ENCODE data around the gene AFAP1L2.

The AFAP1L2 gene

GRCh38 chr10:114412907-114413797, 8.8 kb upstream of the AFAP1L2 start:
- no peak for DNase-seq (ENCODE audit: low spot score)

- no peak for DNase-seq (ENCODE audit: low spot score)
Observed at GRCh38 chr10:114408968-114409444, 4.7 kb upstream of the AFAP1L2 start.

DNA sequence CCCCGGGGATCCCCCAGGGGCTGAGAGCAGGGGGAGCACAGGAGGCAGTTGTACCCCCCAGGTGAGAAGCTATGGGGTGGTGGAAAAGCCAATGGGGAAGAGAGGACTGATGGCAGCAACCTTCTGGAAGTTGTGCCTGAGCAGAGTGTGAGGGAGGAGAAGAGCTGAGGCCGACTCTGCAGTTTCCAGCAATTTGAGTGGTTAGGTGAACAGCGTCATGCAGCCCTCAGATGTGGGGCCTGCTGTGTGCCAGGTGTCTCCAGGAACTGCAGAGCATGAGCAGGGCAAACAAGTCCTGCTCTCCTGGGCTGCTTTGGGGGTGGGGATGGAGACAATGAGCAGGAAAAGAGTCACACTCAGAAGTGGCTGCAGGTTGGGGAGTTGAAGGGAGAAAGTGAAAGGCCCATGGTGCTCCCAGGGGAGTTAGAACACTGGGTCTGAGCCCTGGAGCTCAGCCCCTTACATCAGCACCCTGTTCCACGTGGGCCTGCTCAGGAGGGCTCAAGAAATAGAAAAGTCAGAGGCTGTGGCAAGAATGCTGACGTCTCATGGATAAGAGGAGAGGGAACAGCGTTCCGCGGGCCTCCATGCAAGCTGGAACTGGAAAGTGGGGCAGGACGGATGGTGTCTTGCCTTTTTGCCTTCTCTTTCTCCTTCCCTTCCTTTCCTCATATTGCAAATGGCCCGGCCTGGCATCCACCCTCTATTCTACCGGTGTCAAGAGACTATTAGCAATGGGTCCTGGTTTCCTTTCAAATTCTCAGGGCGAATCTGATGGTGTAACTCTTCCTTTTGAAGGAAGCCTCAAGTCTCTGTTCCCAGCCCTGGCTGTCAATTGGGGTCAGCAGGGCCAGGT, 4.0 kb upstream of the AFAP1L2 start:
- DNase-seq (ENCODE audit: low spot score), result no peak

DNA sequence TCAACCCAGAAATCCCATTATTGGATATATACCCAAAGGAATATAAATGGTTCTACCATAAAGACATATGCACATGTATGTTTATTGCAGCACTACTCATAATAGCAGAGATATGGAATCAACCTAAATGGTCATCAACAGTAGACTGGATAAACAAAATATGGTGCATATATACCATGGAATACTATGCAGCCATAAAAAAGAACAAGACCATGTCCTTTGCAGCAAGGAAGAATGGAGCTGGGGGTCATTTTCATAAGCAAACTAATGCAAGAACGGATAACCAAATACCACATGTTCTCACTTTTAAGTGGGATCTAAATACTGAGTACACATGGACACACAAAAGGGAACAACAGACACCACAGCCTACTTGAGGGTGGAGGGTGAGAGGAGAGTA, 2.2 kb upstream of the AFAP1L2 start:
- no peak for DNase-seq (ENCODE audit: low spot score)

- DNase-seq (ENCODE audit: low spot score), result no peak
Observed at GRCh38 chr10:114405011-114405350, 679 bp upstream of the AFAP1L2 start.

DNA sequence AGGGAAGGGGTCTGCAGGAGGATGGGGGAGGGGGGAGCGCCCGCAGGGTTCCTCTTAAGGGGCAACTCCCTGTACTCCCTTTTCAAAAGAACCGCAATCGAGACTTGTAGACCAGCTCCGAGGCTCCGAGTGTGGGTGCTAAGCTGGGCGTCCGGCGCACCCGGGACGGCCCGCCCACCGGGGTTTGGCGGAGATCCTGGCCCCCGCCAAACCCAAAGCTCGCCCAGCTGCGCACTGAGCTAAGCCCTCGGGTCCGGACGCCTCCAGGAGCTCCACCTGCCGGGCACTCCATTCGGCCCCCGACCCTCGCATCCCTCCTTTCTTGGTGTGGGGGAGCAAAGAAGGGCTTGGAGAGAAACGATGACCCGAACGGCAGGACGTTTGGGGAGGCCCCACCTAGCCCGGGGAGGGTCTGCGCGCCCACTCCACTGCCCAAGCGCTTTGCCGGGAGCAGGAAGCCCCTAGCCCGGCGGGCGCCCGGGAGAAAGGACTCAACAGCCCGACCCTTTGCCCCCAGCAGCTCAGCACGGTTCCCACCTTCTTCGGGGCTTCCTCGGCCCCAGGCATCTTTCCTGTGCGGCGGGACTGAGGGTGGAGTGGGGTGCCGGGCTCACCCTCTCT, 651 bp downstream of the AFAP1L2 start:
- no peak for DNase-seq (ENCODE audit: low spot score)

GRCh38 chr10:114402871-114403540, 1.3 kb downstream of the AFAP1L2 start:
- no peak for DNase-seq (ENCODE audit: low spot score)

GRCh38 chr10:114402233-114402632, 2.1 kb downstream of the AFAP1L2 start:
- DNase-seq (ENCODE audit: low spot score), result no peak

DNA sequence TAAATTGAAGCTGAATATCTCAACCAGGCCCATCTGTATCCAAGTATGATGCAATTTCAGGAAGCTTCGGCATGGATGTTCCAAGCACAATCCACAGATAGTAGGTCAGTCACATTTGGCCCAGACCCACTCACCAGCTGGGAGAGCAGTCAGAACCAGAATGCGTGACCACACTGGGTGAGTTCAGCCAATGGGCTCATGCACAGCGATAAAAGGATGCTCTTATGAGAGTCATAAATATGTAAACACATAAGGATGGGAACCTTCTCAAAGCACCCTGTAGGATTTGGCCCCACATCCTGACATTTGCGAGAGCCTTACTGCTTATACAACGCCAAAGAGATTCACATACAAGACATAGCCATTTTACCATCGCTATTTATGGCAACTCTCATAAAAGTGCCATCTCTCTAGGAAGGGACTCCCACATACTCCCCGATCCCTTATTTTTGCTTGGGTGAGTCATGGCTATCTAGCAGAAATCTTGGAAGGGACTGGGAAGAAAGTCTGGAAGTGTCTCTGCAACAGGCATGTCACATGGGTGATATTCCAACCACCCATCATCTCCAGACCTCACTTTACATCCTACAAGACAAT, 3.0 kb downstream of the AFAP1L2 start:
- peak; percentile 26 for DNase-seq (ENCODE audit: low spot score)

- no peak for DNase-seq (ENCODE audit: low spot score)
Observed at GRCh38 chr10:114400091-114400490, 4.2 kb downstream of the AFAP1L2 start.

- no peak for DNase-seq (ENCODE audit: low spot score)
Observed at GRCh38 chr10:114399576-114399975, 4.7 kb downstream of the AFAP1L2 start.

- DNase-seq (ENCODE audit: low spot score), result no peak
Observed at GRCh38 chr10:114398587-114399331, 5.5 kb downstream of the AFAP1L2 start.

DNA sequence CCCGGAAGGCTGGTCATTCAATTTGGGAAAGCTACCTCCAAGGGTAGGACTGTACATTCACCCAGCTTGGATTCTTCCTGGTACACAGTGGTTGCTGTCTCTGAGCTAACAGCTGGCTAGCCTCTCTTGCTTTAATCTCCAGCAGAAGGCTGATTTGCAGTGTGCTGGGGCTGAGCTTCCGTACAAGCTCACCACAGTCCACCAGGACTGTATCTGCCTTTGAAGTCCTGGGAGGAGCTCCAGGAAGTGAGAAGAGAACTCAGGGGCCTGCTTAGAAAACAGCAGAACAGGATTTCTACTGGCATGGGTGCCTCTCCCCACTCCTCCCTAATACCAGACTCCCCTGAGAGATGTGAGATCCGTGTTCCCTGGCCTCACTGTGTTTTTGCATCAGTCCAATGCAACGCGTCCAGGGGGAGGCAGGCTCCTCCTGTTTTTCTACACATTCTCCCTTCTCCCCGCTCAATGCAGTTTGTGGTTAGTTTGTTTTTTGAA, 6.6 kb downstream of the AFAP1L2 start:
- no peak for DNase-seq (ENCODE audit: low spot score)

DNA sequence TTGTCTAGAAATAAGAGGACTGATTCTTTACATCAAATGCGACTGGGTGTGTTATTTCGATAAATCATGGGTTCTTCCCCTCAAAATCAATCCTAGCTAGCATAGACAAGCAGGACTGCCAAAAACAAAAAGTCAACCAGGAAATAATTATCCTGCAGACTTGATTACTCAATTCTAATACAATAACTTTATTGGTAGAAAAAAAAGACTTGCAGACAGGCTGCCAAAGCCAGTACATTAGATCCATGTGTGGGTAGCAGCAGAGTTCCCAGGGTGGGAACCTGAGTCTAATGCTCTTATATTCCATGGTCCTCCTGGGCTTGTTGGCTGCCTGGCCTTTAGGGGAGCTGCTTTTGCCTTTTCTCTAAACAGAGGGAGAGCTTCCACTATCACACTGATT, 7.8 kb downstream of the AFAP1L2 start:
- no peak for DNase-seq (ENCODE audit: low spot score)

- no peak for DNase-seq (ENCODE audit: low spot score)
Observed at GRCh38 chr10:114395366-114396022, 8.8 kb downstream of the AFAP1L2 start.

DNA sequence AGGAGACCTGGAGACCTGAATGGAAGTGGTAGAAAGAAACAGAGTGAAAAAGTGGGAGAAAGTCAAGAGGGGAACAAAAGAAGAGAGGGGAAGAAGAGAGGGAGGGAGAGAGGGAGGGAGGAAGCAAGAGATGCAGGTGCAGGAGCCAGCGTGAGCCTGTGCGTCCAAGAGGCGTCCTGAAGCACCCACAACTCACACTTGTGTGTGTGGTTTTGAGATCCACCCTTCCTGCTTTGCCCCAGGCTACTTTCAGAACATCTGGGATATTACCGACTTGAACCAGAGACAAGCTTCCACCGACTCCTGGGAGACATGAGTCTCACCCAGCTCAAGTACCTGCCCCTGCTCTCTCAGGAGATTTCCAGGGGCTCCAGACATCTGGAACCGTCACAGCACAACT, 9.8 kb downstream of the AFAP1L2 start:
- no peak for DNase-seq (ENCODE audit: low spot score)

- no peak for DNase-seq (ENCODE audit: low spot score)
Observed at GRCh38 chr10:114393886-114394285, 10.4 kb downstream of the AFAP1L2 start.

GRCh38 chr10:114393482-114393881, 10.8 kb downstream of the AFAP1L2 start:
- DNase-seq (ENCODE audit: low spot score), result no peak

DNA sequence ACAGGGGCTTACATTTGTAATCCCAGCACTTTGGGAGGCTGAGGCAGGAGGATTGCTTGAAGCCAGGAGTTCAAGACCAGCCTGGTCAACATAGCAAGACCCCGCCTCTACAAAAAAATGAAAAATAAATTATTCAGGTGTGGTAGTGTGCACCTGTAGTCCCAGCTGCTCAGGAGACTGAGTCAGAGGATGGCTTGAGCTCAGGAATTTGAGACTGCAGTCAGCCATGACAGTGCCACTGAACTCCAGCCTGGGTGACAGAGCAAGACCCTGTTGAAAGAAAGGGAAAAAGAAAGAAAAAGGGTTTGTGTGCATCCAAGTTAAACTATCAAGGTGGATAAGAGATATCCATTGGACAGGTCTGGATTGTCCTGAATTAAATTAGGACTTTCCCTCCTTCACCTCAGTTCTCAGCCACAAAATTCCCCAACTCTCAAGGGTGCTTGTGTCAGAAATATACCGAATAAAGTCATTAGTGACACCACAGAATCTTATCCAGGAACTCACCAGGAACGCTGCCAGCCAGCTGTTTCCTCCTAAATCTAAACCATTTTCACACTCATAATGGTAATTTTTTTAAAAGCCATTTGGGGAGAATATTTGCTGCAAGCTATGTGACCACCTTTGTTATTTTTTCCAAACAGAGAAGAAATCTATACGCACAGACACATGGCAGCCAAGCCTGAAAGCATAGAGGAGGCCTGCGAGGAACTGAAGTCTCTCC, 12.0 kb downstream of the AFAP1L2 start:
- DNase-seq (ENCODE audit: low spot score), result no peak

Data from putamen (tissue), 1 donor.